K562 (cell line): Measurements from ENCODE around the gene CFAP141. TPM values are rescaled to one million over a fixed set of nuclear protein-coding genes. Genes with fewer than 3 reads are reported as not detected.

Source experiments
- CSDE1 ChIP-seq, 2 experiments: fragments of 450-650 bp; IDR thresholded peaks; 2 replicates each; pipeline ENCODE4 v1.6.1; 2016; ENCODE audit warnings: mild to moderate bottlenecking in 1 of 2
- E2F4 ChIP-seq: sonication (generic); formaldehyde crosslinking; IDR thresholded peaks from 2 replicates; pipeline ENCODE4 v1.8.0; 2022; ENCODE audit warnings: mild to moderate bottlenecking, low read depth, missing genetic modification reagents
- ESRRB ChIP-seq: fragments of 250-450 bp; sonication (Bioruptor Pico); IDR thresholded peaks from 2 replicates; pipeline ENCODE4 v1.5.0; 2020; ENCODE audit warnings: mild to moderate bottlenecking, moderate library complexity, borderline replicate concordance
- FOXK1 ChIP-seq: sonication (generic); formaldehyde crosslinking; IDR thresholded peaks from 2 replicates; pipeline ENCODE4 v1.8.0; 2022; ENCODE audit warnings: missing genetic modification reagents, mild to moderate bottlenecking, borderline replicate concordance
- PTBP1 ChIP-seq: fragments of 200-400 bp; formaldehyde crosslinking; IDR thresholded peaks from 2 replicates; pipeline ENCODE4 v1.6.1; 2017; ENCODE audit warnings: low read depth, low read length
- YY1 ChIP-seq, 3 experiments: IDR thresholded peaks; 2 replicates each; pipeline ENCODE4 v1.6.1; 2011; ENCODE audit warnings: low read length in 2 of 3, mild to moderate bottlenecking in 2 of 3, moderate library complexity in 2 of 3, borderline replicate concordance in 1 of 3, control low read depth in 1 of 3, low read depth in 1 of 3; ENCODE audit not compliant: insufficient read depth in 3 of 3, insufficient replicate concordance in 2 of 3, control insufficient read depth in 1 of 3, insufficient read length in 1 of 3; ENCODE audit errors: extremely low read depth in 1 of 3
- polyA plus RNA-seq, 8 experiments: library from polyadenylated mRNA; depleted of rRNA in 4 of 8; stranded (reverse) in 5 of 8; unstranded in 3 of 8; fragments of >200 nt; fragmentation: Nextera tagmentation in 2 of 8; fragmentation: Illumina TruSeq in 1 of 8; extraction: Ambion mirVana in 2 of 8; extraction: Trizol in 1 of 8; gene quantifications; 2 replicates each; pipeline versions ENCODE4 v1.2.1 to v1.2.3, GENCODE V29; 2011 to 2014; ENCODE audit warnings: inconsistent platforms in 1 of 8, missing spikeins in 1 of 8
- total RNA-seq, 7 experiments: library from RNA; depleted of rRNA in 6 of 7; stranded (reverse); fragments of >200 nt in 6 of 7; fragmentation: Illumina TruSeq in 2 of 7; extraction: Trizol in 2 of 7; gene quantifications; 2 replicates each; pipeline versions ENCODE4 v1.2.1 to v1.2.3, GENCODE V29; 2011 to 2021; ENCODE audit warnings: low replicate concordance in 1 of 7
- TF ChIP-seq, protein P1 (sequence below): fragments of 450-650 bp; IDR thresholded peaks from 2 replicates; pipeline ENCODE4 v1.6.1; 2016; ENCODE audit warnings: mild to moderate bottlenecking, moderate library complexity
- TF ChIP-seq, protein P2 (sequence below): sonication (generic); formaldehyde crosslinking; IDR thresholded peaks from 2 replicates; pipeline ENCODE4 v1.8.0; 2022; ENCODE audit warnings: missing genetic modification reagents, mild to moderate bottlenecking, moderate library complexity, borderline replicate concordance
- TF ChIP-seq, protein P3 (sequence below): sonication (generic); formaldehyde crosslinking; IDR thresholded peaks from 2 replicates; pipeline ENCODE4 v1.4.0; 2020; ENCODE audit warnings: mild to moderate bottlenecking, missing genetic modification reagents

The CFAP141 gene
- total and polyA plus RNA-seq, 9 of the 15 experiments (the other 6 are each of a cell fraction or from before 2014, with no cell fraction given) = not detected

DNA sequence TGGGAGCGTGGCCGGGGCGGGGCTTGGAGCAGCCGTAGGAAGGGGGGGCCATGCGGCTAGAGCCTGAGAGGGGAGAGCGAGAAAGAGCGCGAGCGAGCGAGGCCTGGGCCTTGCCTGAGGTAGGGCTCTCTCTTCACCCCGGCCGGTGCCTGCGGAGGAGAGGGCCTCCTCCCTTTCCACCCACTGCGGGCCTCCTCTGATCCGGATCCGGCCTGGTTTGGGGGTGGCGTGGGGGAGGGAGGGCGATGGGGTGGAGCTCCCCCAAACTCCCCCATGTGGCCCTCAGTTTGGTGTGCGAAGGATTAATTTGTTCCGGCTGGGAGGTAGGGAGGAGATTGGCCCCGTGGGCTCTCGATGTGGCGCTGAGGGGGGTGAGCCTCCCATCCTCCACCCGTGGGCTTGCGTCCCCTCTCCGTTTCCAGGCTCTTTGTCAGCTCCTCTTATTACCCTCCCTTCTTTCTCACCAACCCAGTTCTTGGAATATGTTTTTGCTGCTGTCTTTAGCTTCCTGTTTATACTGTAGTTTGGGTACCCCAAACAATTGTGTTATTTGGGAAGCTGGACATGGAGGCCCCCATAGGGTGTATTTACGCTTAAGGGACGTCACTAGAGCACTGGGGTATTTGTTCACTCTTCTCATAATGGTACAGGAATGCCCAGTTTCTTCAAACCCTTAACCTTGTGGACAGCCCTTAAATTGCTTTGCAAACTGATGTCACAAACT lies 15.3 kb upstream of the CFAP141 start (continued):
- TF ChIP-seq, protein P1, sequence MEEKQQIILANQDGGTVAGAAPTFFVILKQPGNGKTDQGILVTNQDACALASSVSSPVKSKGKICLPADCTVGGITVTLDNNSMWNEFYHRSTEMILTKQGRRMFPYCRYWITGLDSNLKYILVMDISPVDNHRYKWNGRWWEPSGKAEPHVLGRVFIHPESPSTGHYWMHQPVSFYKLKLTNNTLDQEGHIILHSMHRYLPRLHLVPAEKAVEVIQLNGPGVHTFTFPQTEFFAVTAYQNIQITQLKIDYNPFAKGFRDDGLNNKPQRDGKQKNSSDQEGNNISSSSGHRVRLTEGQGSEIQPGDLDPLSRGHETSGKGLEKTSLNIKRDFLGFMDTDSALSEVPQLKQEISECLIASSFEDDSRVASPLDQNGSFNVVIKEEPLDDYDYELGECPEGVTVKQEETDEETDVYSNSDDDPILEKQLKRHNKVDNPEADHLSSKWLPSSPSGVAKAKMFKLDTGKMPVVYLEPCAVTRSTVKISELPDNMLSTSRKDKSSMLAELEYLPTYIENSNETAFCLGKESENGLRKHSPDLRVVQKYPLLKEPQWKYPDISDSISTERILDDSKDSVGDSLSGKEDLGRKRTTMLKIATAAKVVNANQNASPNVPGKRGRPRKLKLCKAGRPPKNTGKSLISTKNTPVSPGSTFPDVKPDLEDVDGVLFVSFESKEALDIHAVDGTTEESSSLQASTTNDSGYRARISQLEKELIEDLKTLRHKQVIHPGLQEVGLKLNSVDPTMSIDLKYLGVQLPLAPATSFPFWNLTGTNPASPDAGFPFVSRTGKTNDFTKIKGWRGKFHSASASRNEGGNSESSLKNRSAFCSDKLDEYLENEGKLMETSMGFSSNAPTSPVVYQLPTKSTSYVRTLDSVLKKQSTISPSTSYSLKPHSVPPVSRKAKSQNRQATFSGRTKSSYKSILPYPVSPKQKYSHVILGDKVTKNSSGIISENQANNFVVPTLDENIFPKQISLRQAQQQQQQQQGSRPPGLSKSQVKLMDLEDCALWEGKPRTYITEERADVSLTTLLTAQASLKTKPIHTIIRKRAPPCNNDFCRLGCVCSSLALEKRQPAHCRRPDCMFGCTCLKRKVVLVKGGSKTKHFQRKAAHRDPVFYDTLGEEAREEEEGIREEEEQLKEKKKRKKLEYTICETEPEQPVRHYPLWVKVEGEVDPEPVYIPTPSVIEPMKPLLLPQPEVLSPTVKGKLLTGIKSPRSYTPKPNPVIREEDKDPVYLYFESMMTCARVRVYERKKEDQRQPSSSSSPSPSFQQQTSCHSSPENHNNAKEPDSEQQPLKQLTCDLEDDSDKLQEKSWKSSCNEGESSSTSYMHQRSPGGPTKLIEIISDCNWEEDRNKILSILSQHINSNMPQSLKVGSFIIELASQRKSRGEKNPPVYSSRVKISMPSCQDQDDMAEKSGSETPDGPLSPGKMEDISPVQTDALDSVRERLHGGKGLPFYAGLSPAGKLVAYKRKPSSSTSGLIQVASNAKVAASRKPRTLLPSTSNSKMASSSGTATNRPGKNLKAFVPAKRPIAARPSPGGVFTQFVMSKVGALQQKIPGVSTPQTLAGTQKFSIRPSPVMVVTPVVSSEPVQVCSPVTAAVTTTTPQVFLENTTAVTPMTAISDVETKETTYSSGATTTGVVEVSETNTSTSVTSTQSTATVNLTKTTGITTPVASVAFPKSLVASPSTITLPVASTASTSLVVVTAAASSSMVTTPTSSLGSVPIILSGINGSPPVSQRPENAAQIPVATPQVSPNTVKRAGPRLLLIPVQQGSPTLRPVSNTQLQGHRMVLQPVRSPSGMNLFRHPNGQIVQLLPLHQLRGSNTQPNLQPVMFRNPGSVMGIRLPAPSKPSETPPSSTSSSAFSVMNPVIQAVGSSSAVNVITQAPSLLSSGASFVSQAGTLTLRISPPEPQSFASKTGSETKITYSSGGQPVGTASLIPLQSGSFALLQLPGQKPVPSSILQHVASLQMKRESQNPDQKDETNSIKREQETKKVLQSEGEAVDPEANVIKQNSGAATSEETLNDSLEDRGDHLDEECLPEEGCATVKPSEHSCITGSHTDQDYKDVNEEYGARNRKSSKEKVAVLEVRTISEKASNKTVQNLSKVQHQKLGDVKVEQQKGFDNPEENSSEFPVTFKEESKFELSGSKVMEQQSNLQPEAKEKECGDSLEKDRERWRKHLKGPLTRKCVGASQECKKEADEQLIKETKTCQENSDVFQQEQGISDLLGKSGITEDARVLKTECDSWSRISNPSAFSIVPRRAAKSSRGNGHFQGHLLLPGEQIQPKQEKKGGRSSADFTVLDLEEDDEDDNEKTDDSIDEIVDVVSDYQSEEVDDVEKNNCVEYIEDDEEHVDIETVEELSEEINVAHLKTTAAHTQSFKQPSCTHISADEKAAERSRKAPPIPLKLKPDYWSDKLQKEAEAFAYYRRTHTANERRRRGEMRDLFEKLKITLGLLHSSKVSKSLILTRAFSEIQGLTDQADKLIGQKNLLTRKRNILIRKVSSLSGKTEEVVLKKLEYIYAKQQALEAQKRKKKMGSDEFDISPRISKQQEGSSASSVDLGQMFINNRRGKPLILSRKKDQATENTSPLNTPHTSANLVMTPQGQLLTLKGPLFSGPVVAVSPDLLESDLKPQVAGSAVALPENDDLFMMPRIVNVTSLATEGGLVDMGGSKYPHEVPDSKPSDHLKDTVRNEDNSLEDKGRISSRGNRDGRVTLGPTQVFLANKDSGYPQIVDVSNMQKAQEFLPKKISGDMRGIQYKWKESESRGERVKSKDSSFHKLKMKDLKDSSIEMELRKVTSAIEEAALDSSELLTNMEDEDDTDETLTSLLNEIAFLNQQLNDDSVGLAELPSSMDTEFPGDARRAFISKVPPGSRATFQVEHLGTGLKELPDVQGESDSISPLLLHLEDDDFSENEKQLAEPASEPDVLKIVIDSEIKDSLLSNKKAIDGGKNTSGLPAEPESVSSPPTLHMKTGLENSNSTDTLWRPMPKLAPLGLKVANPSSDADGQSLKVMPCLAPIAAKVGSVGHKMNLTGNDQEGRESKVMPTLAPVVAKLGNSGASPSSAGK = peak; percentile 12; the same call in 1 of the 2 replicates
- no peak for TF ChIP-seq PTBP1
- peak; percentile 36; the same call in 1 of the 2 replicates for TF ChIP-seq FOXK1 (CRISPR knock-in tag)
- 0 out of 2 replicates have a peak, but pooled peaks have one; percentile 18 for TF ChIP-seq E2F4 (CRISPR knock-in tag)
- TF ChIP-seq YY1 (IDR thresholded peaks at IDR 0.05; ENCODE audit: borderline replicate concordance in 1 of 3, control insufficient read depth in 1 of 3, extremely low read depth in 1 of 3, insufficient read depth in 3 of 3, insufficient read length in 1 of 3, insufficient replicate concordance in 2 of 3, low read depth in 1 of 3, low read length in 2 of 3) = peak in 1 of 3 experiments; percentile 19
- TF ChIP-seq ESRRB (CRISPR knock-in tag) = 0 out of 2 replicates have a peak, but pooled peaks have one; percentile 41
- TF ChIP-seq, protein P2, sequence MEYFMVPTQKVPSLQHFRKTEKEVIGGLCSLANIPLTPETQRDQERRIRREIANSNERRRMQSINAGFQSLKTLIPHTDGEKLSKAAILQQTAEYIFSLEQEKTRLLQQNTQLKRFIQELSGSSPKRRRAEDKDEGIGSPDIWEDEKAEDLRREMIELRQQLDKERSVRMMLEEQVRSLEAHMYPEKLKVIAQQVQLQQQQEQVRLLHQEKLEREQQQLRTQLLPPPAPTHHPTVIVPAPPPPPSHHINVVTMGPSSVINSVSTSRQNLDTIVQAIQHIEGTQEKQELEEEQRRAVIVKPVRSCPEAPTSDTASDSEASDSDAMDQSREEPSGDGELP (CRISPR knock-in tag) = peak; percentile 51
- 0 out of 4 replicates have a peak, but pooled peaks of 1 of the 2 experiments have one; percentile 20 for TF ChIP-seq CSDE1 (IDR thresholded peaks at IDR 0.05)
- TF ChIP-seq, protein P3, sequence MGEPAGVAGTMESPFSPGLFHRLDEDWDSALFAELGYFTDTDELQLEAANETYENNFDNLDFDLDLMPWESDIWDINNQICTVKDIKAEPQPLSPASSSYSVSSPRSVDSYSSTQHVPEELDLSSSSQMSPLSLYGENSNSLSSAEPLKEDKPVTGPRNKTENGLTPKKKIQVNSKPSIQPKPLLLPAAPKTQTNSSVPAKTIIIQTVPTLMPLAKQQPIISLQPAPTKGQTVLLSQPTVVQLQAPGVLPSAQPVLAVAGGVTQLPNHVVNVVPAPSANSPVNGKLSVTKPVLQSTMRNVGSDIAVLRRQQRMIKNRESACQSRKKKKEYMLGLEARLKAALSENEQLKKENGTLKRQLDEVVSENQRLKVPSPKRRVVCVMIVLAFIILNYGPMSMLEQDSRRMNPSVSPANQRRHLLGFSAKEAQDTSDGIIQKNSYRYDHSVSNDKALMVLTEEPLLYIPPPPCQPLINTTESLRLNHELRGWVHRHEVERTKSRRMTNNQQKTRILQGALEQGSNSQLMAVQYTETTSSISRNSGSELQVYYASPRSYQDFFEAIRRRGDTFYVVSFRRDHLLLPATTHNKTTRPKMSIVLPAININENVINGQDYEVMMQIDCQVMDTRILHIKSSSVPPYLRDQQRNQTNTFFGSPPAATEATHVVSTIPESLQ (CRISPR knock-in tag) = peak; percentile 60; the same call in 1 of the 2 replicates
